Measurements from ENCODE around the gene CAMTA1.

DNA sequence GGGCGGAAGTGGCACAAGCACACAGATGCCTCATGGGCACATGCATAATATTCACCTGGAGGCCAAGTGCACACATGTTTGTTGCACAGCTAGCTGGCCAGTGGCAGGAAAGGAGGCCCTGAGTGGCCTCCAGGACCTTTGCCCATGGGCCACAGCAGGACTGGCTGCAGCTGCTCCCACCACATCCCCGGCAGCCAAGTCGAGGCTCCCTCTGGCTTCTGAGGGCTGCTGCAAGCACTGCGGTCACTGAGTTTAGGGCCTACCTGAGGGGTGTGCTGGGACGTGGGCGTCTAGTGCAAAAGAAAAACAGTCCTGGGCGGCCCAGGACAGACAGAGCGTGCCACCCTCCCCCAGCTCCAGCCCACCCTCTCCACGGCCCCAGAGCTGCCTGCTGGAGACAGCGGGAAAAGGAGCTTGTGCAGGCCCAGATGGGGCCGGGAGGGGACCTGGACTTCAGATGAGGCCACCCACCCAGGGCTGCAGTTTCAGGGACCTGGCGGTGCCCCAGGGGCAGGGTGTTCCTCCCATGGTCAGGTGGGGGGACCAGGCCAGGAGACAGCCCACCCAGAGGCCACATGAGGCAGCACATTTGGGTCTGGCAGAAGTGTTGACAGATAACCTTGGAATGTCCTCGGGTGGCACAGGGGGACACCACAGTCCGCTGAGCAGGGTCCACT lies 720.0 kb downstream of the CAMTA1 start:
- TF ChIP-seq, protein P1, sequence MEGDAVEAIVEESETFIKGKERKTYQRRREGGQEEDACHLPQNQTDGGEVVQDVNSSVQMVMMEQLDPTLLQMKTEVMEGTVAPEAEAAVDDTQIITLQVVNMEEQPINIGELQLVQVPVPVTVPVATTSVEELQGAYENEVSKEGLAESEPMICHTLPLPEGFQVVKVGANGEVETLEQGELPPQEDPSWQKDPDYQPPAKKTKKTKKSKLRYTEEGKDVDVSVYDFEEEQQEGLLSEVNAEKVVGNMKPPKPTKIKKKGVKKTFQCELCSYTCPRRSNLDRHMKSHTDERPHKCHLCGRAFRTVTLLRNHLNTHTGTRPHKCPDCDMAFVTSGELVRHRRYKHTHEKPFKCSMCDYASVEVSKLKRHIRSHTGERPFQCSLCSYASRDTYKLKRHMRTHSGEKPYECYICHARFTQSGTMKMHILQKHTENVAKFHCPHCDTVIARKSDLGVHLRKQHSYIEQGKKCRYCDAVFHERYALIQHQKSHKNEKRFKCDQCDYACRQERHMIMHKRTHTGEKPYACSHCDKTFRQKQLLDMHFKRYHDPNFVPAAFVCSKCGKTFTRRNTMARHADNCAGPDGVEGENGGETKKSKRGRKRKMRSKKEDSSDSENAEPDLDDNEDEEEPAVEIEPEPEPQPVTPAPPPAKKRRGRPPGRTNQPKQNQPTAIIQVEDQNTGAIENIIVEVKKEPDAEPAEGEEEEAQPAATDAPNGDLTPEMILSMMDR (conservative IDR thresholded peaks at IDR 0.05; ENCODE audit: low read depth, low read length), result no peak
- no peak for TF ChIP-seq EZH2 (IDR thresholded peaks at IDR 0.05; ENCODE audit: borderline replicate concordance, low read depth, low read length, poor library complexity, severe bottlenecking)

Measured in A673 (cell line).